MM.1S (cell line): ENCODE measurements around the gene IGF1R.

Experiments used
- EZH2 ChIP-seq: fragments of 300-600 bp; sonication (generic); optimal IDR thresholded peaks from 2 replicates; pipeline ENCODE3; 2017; ENCODE audit warnings: low read depth, mild to moderate bottlenecking, antibody characterized with exemption, low read length, mixed read lengths
- TF ChIP-seq, protein P1 (sequence below): fragments of 300-600 bp; sonication (generic); IDR thresholded peaks from 2 replicates; pipeline ENCODE4 v1.5.1; 2016; ENCODE audit warnings: antibody characterized with exemption, low read length, mixed read lengths

DNA sequence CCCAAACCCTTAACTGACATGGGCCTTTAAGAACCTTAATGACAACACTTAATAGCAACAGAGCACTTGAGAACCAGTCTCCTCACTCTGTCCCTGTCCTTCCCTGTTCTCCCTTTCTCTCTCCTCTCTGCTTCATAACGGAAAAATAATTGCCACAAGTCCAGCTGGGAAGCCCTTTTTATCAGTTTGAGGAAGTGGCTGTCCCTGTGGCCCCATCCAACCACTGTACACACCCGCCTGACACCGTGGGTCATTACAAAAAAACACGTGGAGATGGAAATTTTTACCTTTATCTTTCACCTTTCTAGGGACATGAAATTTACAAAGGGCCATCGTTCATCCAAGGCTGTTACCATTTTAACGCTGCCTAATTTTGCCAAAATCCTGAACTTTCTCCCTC is 309.3 kb downstream of the IGF1R start:
- TF ChIP-seq, protein P1, sequence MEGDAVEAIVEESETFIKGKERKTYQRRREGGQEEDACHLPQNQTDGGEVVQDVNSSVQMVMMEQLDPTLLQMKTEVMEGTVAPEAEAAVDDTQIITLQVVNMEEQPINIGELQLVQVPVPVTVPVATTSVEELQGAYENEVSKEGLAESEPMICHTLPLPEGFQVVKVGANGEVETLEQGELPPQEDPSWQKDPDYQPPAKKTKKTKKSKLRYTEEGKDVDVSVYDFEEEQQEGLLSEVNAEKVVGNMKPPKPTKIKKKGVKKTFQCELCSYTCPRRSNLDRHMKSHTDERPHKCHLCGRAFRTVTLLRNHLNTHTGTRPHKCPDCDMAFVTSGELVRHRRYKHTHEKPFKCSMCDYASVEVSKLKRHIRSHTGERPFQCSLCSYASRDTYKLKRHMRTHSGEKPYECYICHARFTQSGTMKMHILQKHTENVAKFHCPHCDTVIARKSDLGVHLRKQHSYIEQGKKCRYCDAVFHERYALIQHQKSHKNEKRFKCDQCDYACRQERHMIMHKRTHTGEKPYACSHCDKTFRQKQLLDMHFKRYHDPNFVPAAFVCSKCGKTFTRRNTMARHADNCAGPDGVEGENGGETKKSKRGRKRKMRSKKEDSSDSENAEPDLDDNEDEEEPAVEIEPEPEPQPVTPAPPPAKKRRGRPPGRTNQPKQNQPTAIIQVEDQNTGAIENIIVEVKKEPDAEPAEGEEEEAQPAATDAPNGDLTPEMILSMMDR, result no peak
- no peak for TF ChIP-seq EZH2
